ENCODE data around the gene SYT6.

The SYT6 gene

GRCh38 chr1:114092186-114093062, 61.2 kb downstream of the SYT6 start:
- DNase-seq (ENCODE audit: low read depth) = no peak

- no peak for DNase-seq (ENCODE audit: low read depth)
Observed at GRCh38 chr1:114091711-114092110, 62.0 kb downstream of the SYT6 start.

GRCh38 chr1:114090738-114091505, 62.7 kb downstream of the SYT6 start:
- DNase-seq (ENCODE audit: low read depth) = no peak

GRCh38 chr1:114089502-114090138, 64.0 kb downstream of the SYT6 start:
- DNase-seq (ENCODE audit: low read depth) = no peak

- no peak for DNase-seq (ENCODE audit: low read depth)
Observed at GRCh38 chr1:114088392-114089299, 65.0 kb downstream of the SYT6 start.

- no peak for DNase-seq (ENCODE audit: low read depth)
Observed at GRCh38 chr1:114087495-114087894, 66.2 kb downstream of the SYT6 start.

GRCh38 chr1:114086601-114087368, 66.9 kb downstream of the SYT6 start:
- no peak for DNase-seq (ENCODE audit: low read depth)

- no peak for DNase-seq (ENCODE audit: low read depth)
Observed at GRCh38 chr1:114082867-114083585, 70.6 kb downstream of the SYT6 start.

- DNase-seq (ENCODE audit: low read depth) = no peak
Observed at GRCh38 chr1:114082304-114082630, 71.4 kb downstream of the SYT6 start.

GRCh38 chr1:114081437-114082303, 72.0 kb downstream of the SYT6 start:
- no peak for DNase-seq (ENCODE audit: low read depth)

- DNase-seq (ENCODE audit: low read depth) = no peak
Observed at GRCh38 chr1:114080511-114081436, 72.9 kb downstream of the SYT6 start.

GRCh38 chr1:114079596-114080190, 74.0 kb downstream of the SYT6 start:
- DNase-seq (ENCODE audit: low read depth) = no peak

- DNase-seq (ENCODE audit: low read depth) = no peak
Observed at GRCh38 chr1:114078116-114078515, 75.6 kb downstream of the SYT6 start.

GRCh38 chr1:114077188-114077587, 76.5 kb downstream of the SYT6 start:
- DNase-seq (ENCODE audit: low read depth) = no peak

- DNase-seq (ENCODE audit: low read depth) = no peak
Observed at GRCh38 chr1:114076308-114076707, 77.4 kb downstream of the SYT6 start.

- no peak for DNase-seq (ENCODE audit: low read depth)
Observed at GRCh38 chr1:114075546-114076242, 78.0 kb downstream of the SYT6 start.

GRCh38 chr1:114075105-114075504, 78.6 kb downstream of the SYT6 start:
- DNase-seq (ENCODE audit: low read depth) = no peak

All from stimulated activated CD8-positive, alpha-beta memory T cell treated with anti-CD3 and anti-CD28 coated beads, Interleukin-7, amount 100 ng/mL, for 24 hours (primary cell).